ENCODE data around the gene CDH15.
"Not testable (repeated sequence)": the region's sequence is repeated elsewhere in the genome, so short reads cannot be mapped to it uniquely, and the experiment has no call there.

CDH15 gene

DNA sequence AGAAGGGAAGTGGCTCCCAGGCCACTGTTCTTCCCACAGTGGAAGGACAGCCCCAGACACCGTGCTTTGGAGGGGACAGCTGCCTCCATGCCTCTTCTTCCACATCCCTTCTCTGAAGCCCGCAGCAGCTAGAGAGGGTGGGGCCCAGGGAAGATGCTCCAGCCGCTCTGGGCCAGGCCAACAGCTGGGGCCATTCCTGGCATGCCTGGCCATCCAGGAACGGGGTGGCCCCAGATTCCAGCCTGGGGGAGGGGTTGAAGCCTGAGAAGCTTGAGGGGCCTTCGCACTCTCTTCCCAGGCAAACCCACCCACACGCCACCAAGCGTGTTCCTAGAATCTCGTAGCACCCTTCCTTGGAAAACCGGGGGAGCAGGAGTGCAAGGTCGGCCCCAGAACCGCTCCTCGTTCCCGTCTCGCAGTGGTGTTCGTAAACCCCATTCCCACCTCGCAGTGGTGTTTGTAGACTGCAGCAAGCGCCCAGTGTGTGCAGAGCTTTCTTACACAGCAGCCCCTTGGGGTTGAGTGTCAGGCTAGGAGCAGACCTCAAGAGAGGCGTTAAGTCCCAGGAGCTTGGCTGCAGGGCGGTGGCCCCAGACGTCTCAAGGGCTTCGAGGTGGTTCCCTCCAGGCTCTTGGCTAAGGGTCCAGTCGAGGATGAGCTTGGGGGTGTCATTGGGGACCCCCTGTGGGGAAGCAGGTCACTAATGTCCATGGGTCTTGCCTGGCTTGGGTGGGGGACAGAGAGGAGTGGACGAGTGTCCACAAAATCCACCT is 2.7 kb downstream of the CDH15 start:
- no peak for DNase-seq

- DNase-seq: no peak
Measured at GRCh38 chr16:89174877-89175276, 3.3 kb downstream of the CDH15 start.

DNA sequence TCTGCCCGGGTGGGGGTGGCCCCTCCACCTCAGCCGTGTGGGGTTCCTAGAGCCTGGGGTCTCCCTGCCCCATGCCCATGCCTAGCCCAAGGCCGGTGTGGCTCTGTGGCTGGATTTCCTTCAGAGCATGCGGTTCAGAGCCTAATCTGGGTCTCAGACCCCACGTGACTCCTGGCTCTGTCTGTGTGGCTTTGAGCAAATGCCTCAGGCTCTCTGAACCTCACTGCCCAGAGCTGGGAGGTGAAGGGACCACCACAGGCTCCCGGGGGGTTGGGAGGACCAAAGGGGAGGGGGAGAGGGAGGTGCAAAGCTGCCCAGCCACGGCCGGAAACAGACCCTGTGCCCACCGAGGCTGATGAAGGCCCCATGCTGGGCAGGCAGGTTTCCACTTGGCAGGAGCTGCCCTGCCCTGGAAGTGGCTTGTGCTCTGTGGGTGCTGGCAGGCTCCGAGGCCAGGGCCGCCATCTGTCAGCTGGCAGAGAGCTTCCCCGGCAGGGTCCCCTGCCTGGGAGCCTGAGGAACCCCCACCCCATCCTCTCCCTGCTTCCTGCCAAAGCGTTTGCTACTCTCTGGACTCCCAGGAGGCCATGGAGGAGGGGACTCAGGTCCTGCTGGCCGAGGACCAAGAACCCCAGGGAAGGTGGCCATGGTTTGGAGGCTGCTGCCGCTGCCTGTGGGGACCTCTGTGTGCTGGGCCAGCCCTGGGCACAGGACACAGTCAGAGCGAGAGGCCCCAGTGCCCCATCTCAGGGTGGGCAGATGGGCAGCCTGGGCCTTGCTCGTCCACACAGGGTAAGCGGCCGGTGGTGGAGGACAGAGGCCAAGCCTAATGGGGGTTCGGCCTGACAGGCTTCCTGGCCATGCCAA is 4.0 kb downstream of the CDH15 start:
- DNase-seq: no peak

- no peak for DNase-seq
Measured at GRCh38 chr16:89176147-89176690, 4.7 kb downstream of the CDH15 start.

GRCh38 chr16:89176717-89177116 is 5.2 kb downstream of the CDH15 start:
- DNase-seq: no peak

- DNase-seq: no peak
Measured at GRCh38 chr16:89177501-89177900, 6.0 kb downstream of the CDH15 start.

GRCh38 chr16:89178453-89179147 is 7.1 kb downstream of the CDH15 start:
- no peak for DNase-seq

DNA sequence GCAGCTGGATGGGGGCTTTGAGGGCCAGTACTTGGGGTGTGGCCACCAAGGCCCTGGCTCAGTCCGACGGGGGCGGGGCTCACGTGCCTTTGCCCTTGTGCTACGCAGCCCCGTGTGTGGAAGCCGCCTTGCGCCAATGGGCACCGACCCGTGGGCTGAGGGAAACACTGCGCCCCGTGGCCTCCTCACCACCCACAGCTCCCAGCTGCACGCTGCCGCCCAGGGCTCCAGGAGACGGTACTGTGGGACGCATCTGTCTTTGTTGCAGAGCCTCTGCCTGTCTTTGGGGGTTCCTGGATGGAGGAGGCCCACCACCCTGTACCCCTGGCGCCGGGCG is 7.6 kb downstream of the CDH15 start:
- no peak for DNase-seq

DNA sequence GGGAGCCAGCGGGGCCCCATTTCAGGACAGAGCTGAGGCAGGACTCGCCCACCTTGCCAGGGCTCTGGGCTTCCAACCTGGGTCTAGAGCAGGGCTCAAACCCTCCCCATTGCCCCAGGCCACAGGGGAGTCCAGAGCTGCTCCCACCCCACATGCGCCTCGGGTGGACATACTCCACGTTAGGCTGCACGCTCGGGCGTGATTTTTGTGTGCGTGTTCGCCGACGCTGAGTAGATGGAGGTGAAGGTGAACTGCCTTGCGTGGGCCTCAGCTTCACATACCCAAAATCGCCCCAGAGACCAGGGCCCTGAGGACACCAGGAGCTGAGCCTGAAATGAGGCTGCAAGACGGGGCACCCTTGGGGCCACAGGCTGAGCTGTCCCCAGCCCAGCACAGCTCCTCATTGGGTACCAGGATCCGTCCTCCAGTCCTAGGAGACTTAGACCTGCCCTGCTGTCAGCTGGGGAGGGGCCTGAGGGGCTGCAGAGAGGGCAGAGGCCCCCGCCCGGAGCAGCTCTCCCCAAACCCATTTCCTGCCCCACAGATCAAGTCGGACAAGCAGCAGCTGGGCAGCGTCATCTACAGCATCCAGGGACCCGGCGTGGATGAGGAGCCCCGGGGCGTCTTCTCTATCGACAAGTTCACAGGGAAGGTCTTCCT is 8.2 kb downstream of the CDH15 start:
- DNase-seq: no peak

DNA sequence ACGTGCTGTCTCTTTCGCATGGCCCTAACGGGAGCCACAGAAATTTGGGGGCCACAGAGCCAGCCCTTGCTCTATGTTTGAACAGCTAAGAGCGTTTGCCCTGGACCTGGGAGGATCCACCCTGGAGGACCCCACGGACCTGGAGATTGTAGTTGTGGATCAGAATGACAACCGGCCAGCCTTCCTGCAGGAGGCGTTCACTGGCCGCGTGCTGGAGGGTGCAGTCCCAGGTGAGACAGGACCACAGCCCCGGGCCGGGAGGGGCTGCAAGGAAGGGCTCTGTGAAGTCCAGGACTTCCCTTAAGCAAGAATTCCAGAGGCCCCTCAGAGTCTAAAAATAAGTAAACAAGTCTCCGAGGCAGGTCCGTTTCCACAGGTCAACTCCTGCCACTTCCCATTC is 11.9 kb downstream of the CDH15 start:
- DNase-seq: no peak

- DNase-seq: no peak
Measured at GRCh38 chr16:89183975-89184676, 12.6 kb downstream of the CDH15 start.

GRCh38 chr16:89184677-89184932 is 13.1 kb downstream of the CDH15 start:
- DNase-seq: no peak

GRCh38 chr16:89184933-89185794 is 13.6 kb downstream of the CDH15 start:
- no peak for DNase-seq

- DNase-seq: not testable (repeated sequence)
Measured at GRCh38 chr16:89185887-89186592, 14.5 kb downstream of the CDH15 start.

DNA sequence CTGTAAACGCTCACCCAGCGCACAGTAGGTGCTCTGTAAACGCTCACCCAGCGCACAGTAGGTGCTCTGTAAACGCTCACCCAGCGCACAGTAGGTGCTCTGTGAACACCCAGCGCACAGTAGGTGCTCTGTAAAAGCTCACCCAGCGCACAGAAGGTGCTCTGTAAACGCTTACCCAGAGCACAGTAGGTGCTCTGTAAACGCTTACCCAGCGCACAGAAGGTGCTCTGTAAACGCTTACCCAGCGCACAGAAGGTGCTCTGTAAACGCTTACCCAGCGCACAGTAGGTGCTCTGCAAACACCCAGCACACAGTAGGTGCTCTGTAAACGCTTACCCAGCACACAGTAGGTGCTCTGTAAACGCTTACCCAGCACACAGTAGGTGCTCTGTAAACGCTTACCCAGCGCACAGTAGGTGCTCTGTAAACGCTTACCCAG is 15.1 kb downstream of the CDH15 start:
- not testable (repeated sequence) for DNase-seq

DNA sequence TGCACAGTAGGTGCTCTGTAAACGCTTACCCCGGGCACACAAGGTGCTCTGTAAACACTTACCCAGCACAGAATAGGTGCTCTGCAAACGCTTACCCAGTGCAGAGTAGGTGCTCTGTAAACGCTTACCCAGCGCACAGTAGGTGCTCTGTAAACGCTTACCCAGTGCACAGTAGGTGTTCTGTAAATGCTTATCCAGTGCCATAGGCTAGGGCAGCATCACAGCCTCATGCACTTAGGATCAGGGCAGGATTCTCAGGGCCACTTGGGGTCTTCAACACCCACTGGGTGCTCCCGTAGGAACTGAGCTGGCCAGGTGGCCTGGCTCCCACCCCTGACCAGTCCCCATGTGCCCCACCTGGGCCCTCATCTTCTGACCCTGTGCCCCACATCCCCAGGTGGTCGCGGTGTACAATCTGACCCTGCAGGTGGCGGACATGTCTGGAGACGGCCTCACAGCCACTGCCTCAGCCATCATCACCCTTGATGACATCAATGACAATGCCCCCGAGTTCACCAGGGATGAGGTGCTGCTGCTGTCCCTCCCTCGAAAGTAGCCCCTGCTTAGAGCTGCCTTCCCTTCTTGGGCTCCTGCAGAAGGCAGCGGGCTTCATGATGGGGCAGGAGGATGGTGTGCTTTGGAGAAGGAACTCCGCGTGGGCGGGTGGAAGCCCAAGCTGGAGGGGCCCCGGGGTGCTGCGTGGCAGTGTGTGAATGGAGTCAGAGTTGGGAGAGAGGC is 15.7 kb downstream of the CDH15 start:
- peak; percentile 49 for DNase-seq

DNA sequence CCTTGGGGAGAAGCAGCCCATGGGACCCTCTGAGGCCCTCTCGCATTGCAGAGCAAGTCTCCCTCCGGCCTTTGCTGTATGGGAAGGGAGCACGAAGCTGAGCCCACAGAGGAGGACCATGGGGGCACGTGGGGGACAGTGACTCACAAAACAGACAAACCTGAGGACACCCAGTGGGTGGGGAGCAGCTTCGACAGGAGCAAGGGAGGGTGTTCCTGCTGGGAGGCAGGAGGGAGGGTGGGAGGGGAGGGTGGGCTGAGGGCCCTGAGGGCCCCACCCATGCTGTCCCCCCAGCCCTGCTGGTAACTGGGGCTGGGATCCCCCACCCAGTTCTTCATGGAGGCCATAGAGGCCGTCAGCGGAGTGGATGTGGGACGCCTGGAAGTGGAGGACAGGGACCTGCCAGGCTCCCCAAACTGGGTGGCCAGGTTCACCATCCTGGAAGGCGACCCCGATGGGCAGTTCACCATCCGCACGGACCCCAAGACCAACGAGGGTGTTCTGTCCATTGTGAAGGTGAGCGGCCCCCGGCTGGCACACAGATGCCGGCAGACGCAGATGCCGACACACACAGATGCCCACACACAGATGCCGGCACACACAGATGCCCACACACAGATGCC is 16.3 kb downstream of the CDH15 start:
- DNase-seq: no peak

- DNase-seq: not testable (repeated sequence)
Measured at GRCh38 chr16:89188471-89189357, 17.2 kb downstream of the CDH15 start.

Measured in stimulated activated CD4-positive, alpha-beta T cell treated with anti-CD3 and anti-CD28 coated beads, Interleukin-15, amount 100 ng/mL, for 24 hours (primary cell).